ENCODE data around the gene VPS13A. TPM values are rescaled to one million over a fixed set of nuclear protein-coding genes. Genes with fewer than 3 reads are reported as not detected.

The VPS13A gene
- total and polyA plus RNA-seq, 4 donors, result 2.4 to 45.1 (median 22.6) TPM

DNA sequence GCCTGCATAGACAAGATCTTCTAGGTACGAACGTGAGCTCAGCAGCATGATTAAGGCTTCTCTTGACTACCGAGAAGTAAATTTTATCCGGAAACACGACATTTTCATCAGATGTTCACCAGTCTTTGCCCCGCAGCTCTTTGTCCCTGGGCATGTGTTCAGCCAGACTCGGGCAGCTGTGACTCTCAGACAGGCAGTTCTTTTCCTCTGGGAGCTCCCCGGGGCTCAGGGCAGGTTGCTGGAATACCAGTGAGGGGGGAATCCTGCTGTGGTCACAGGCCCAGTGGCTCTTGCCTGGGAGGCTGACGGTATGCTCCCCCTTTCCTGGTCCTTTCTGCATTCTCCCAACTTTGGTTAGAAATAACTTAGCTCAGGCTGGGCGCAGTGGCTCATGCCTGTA is 284.7 kb downstream of the VPS13A start (continued):
- TF ChIP-seq GABPA (IDR thresholded peaks at IDR 0.05 in 1 of 2, conservative IDR thresholded peaks at IDR 0.05 in 1 of 2), result no peak
- TF ChIP-seq, protein P1, sequence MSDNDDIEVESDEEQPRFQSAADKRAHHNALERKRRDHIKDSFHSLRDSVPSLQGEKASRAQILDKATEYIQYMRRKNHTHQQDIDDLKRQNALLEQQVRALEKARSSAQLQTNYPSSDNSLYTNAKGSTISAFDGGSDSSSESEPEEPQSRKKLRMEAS (IDR thresholded peaks at IDR 0.05), result no peak

DNA sequence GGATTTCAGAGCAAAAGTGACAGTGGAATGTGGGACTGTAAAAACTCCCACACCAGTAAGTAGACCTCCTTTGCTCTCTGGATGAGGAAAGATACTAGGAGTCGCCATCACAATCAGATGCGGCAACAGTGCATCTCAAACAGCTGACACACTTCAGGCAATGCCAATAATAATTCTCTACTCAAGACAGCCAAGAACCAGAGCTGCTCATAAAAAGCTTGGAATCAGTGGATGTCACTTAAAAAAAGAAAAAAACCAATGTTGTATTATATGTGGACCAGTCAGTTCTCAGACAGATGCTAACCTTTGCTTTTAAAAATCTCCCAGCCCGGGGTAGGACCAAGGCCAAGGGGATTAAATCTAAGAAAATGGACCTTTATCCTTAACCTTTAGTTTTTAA is 285.8 kb downstream of the VPS13A start:
- no peak for DNase-seq (ENCODE audit: low spot score)
- Histone ChIP-seq H3K4me3 (ENCODE audit: low read depth in 1 of 3, low read length in 3 of 3) (no peak overlapping the region), H3K9ac (ENCODE audit: low read depth in 1 of 2, low read length in 2 of 2) (no peak overlapping the region), H3K36me3 (ENCODE audit: control insufficient read depth in 4 of 4, insufficient read depth in 3 of 4, low read depth in 1 of 4, low read length in 3 of 4) (no peaks in the 10 kb centered on the region), H3K4me1 (ENCODE audit: control insufficient read depth in 4 of 4, insufficient read depth in 4 of 4, low read length in 3 of 4) (no peaks in the 10 kb centered on the region), H3K27me3 (ENCODE audit: control insufficient read depth in 4 of 4, insufficient read depth in 4 of 4, low read length in 3 of 4) (no peaks in the 10 kb centered on the region), H3K9me3 (ENCODE audit: control insufficient read depth in 4 of 4, low read length in 3 of 4) (no peaks in the 10 kb centered on the region), H3K27ac (ENCODE audit: low read depth in 1 of 2, low read length in 2 of 2) (no peak overlapping the region)
- TF ChIP-seq, protein P2, sequence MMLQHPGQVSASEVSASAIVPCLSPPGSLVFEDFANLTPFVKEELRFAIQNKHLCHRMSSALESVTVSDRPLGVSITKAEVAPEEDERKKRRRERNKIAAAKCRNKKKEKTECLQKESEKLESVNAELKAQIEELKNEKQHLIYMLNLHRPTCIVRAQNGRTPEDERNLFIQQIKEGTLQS (IDR thresholded peaks at IDR 0.05), result no peak
- TF ChIP-seq TAF1 (conservative IDR thresholded peaks at IDR 0.05) (no peak), HNF4G (IDR thresholded peaks at IDR 0.05) (no peak), JUND (IDR thresholded peaks at IDR 0.05) (no peak), RAD21 (IDR thresholded peaks at IDR 0.05) (no peak), FOXA2 (IDR thresholded peaks at IDR 0.05) (no peak), HNF4A (conservative IDR thresholded peaks at IDR 0.05) (no peak), GABPA (IDR thresholded peaks at IDR 0.05 in 1 of 2, conservative IDR thresholded peaks at IDR 0.05 in 1 of 2) (no peak), EGR1 (IDR thresholded peaks at IDR 0.05; ENCODE audit: low read depth in 2 of 2) (no peak), NR2F2 (IDR thresholded peaks at IDR 0.05) (no peak), FOXA1 (IDR thresholded peaks at IDR 0.05) (no peak), SP1 (IDR thresholded peaks at IDR 0.05) (no peak)
- TF ChIP-seq, protein P3, sequence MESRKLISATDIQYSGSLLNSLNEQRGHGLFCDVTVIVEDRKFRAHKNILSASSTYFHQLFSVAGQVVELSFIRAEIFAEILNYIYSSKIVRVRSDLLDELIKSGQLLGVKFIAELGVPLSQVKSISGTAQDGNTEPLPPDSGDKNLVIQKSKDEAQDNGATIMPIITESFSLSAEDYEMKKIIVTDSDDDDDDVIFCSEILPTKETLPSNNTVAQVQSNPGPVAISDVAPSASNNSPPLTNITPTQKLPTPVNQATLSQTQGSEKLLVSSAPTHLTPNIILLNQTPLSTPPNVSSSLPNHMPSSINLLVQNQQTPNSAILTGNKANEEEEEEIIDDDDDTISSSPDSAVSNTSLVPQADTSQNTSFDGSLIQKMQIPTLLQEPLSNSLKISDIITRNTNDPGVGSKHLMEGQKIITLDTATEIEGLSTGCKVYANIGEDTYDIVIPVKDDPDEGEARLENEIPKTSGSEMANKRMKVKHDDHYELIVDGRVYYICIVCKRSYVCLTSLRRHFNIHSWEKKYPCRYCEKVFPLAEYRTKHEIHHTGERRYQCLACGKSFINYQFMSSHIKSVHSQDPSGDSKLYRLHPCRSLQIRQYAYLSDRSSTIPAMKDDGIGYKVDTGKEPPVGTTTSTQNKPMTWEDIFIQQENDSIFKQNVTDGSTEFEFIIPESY (IDR thresholded peaks at IDR 0.05), result no peak
- TF ChIP-seq, protein P1 (IDR thresholded peaks at IDR 0.05), result no peak
- TF ChIP-seq, protein P4, sequence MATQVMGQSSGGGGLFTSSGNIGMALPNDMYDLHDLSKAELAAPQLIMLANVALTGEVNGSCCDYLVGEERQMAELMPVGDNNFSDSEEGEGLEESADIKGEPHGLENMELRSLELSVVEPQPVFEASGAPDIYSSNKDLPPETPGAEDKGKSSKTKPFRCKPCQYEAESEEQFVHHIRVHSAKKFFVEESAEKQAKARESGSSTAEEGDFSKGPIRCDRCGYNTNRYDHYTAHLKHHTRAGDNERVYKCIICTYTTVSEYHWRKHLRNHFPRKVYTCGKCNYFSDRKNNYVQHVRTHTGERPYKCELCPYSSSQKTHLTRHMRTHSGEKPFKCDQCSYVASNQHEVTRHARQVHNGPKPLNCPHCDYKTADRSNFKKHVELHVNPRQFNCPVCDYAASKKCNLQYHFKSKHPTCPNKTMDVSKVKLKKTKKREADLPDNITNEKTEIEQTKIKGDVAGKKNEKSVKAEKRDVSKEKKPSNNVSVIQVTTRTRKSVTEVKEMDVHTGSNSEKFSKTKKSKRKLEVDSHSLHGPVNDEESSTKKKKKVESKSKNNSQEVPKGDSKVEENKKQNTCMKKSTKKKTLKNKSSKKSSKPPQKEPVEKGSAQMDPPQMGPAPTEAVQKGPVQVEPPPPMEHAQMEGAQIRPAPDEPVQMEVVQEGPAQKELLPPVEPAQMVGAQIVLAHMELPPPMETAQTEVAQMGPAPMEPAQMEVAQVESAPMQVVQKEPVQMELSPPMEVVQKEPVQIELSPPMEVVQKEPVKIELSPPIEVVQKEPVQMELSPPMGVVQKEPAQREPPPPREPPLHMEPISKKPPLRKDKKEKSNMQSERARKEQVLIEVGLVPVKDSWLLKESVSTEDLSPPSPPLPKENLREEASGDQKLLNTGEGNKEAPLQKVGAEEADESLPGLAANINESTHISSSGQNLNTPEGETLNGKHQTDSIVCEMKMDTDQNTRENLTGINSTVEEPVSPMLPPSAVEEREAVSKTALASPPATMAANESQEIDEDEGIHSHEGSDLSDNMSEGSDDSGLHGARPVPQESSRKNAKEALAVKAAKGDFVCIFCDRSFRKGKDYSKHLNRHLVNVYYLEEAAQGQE (IDR thresholded peaks at IDR 0.05), result no peak
- 72% methylated on average over 3 of the region's 3 CpGs for WGBS

DNA sequence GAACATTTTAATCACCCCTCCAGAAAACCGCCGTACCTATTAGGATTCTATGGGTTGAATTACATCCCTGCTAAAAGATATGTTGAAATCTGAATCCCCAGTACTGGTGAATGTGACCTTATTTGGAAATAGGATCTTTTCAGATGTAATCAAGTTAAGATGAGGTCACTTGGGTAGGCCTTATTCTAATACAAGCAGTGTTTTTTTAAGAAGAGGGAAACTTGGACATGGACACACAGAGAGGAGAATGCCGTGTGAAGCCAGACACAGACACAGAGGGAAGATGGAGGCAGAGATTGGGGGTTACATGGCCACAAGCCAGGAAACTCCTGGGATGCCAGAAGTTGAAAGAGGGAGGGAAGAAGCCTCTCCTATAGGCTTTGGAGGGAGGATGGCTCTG is 287.3 kb downstream of the VPS13A start:
- TF ChIP-seq NR2F2 (IDR thresholded peaks at IDR 0.05) (no peak), YY1 (IDR thresholded peaks at IDR 0.05) (no peak), SP1 (IDR thresholded peaks at IDR 0.05) (no peak)
- TF ChIP-seq, protein P4 (IDR thresholded peaks at IDR 0.05), result no peak
- TF ChIP-seq, protein P5, sequence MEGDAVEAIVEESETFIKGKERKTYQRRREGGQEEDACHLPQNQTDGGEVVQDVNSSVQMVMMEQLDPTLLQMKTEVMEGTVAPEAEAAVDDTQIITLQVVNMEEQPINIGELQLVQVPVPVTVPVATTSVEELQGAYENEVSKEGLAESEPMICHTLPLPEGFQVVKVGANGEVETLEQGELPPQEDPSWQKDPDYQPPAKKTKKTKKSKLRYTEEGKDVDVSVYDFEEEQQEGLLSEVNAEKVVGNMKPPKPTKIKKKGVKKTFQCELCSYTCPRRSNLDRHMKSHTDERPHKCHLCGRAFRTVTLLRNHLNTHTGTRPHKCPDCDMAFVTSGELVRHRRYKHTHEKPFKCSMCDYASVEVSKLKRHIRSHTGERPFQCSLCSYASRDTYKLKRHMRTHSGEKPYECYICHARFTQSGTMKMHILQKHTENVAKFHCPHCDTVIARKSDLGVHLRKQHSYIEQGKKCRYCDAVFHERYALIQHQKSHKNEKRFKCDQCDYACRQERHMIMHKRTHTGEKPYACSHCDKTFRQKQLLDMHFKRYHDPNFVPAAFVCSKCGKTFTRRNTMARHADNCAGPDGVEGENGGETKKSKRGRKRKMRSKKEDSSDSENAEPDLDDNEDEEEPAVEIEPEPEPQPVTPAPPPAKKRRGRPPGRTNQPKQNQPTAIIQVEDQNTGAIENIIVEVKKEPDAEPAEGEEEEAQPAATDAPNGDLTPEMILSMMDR (IDR thresholded peaks at IDR 0.05; ENCODE audit: low read depth, low read length, missing input control), result no peak
- Histone ChIP-seq H3K27ac (ENCODE audit: low read depth in 1 of 2, low read length in 2 of 2) (no peak overlapping the region), H3K4me1 (ENCODE audit: control insufficient read depth in 4 of 4, insufficient read depth in 4 of 4, low read length in 3 of 4) (no peaks in the 10 kb centered on the region), H3K36me3 (ENCODE audit: control insufficient read depth in 4 of 4, insufficient read depth in 3 of 4, low read depth in 1 of 4, low read length in 3 of 4) (no peaks in the 10 kb centered on the region), H3K27me3 (ENCODE audit: control insufficient read depth in 4 of 4, insufficient read depth in 4 of 4, low read length in 3 of 4) (no peaks in the 10 kb centered on the region), H3K9ac (ENCODE audit: low read depth in 1 of 2, low read length in 2 of 2) (no peak overlapping the region), H3K9me3 (ENCODE audit: control insufficient read depth in 4 of 4, low read length in 3 of 4) (no peaks in the 10 kb centered on the region), H3K4me3 (ENCODE audit: low read depth in 1 of 3, low read length in 3 of 3) (no peak overlapping the region)
- no peak for DNase-seq (ENCODE audit: low spot score)
- WGBS, result 79% methylated on average over 3 of the region's 3 CpGs

Measured in liver (tissue), 9 donors.